Caco-2 (cell line): ENCODE measurements around the gene GPS1. TPM values are rescaled to one million over a fixed set of nuclear protein-coding genes. Genes with fewer than 3 reads are reported as not detected.

Experiments
- BruUV-seq: library from RNA; stranded (reverse); fragments of 400-500 nt; replicated peaks from 2 replicates; lab custom pipeline; 2021; lab: Mats Ljungman, UMichigan
- CTCF ChIA-PET: fragments of 300-600 bp; sonication (Branson Sonifier 250); formaldehyde crosslinking; loops from one replicate; lab custom pipeline; 2022; ENCODE audit warnings: antibody characterized with exemption; lab: Charles Lee
- POLR2A ChIA-PET: fragments of 300-600 bp; sonication (Branson Sonifier 250); formaldehyde crosslinking; loops from one replicate; lab custom pipeline; 2022; ENCODE audit warnings: antibody characterized with exemption; lab: Charles Lee
- DNase-seq, 2 experiments: peaks; one replicate each; pipeline versions ENCODE4 v3.0.0 to v3.0.0-alpha.2; 2020 to 2022
- H3K27me3 ChIP-seq: replicated peaks from 2 replicates; pipeline ENCODE4 v1.6.0; 2011; ENCODE audit warnings: low read length; ENCODE audit not compliant: control insufficient read depth, insufficient read depth
- H3K36me3 ChIP-seq: 2 replicates; pipeline ENCODE4 v1.5.1; 2011; ENCODE audit warnings: low read length; ENCODE audit not compliant: control insufficient read depth, insufficient read depth
- H3K4me1 ChIP-seq: fragments of 250-450 bp; sonication (Bioruptor Pico); 2 replicates; pipeline ENCODE4 v1.5.1; 2020; ENCODE audit warnings: mild to moderate bottlenecking
- H3K4me3 ChIP-seq: 2 replicates; pipeline ENCODE4 v1.5.1; 2011; ENCODE audit warnings: low read depth, mild to moderate bottlenecking, control low read depth, low read length
- H3K9me3 ChIP-seq: fragments of 250-450 bp; sonication (Bioruptor Pico); 2 replicates; pipeline ENCODE4 v1.5.1; 2020; ENCODE audit warnings: mild to moderate bottlenecking, moderate library complexity
- H3K27ac Mint-ChIP-seq: one replicate; pipeline ENCODE4 v1.8.0; 2022; ENCODE audit warnings: mixed read lengths; ENCODE audit not compliant: unreplicated experiment
- H3K27me3 Mint-ChIP-seq: one replicate; pipeline ENCODE4 v1.8.0; 2022; ENCODE audit warnings: mixed read lengths; ENCODE audit not compliant: insufficient read depth, unreplicated experiment
- H3K36me3 Mint-ChIP-seq: one replicate; pipeline ENCODE4 v1.8.0; 2022; ENCODE audit warnings: mild to moderate bottlenecking, mixed read lengths; ENCODE audit not compliant: insufficient read depth, unreplicated experiment
- H3K4me1 Mint-ChIP-seq: one replicate; pipeline ENCODE4 v1.8.0; 2022; ENCODE audit warnings: low read depth, mixed read lengths; ENCODE audit not compliant: unreplicated experiment
- H3K4me3 Mint-ChIP-seq: one replicate; pipeline ENCODE4 v1.8.0; 2022; ENCODE audit warnings: mild to moderate bottlenecking, moderate library complexity, mixed read lengths; ENCODE audit not compliant: unreplicated experiment
- H3K9me3 Mint-ChIP-seq: one replicate; pipeline ENCODE4 v1.8.0; 2022; ENCODE audit warnings: mixed read lengths; ENCODE audit not compliant: unreplicated experiment
- CTCF ChIP-seq, 2 experiments: fragments of 200-600 bp in 1 of 2; IDR thresholded peaks; 1 replicate in 1 of 2; 2 replicates in 1 of 2; pipeline versions ENCODE4 v1.5.1 to v1.8.0; 2011 to 2022; ENCODE audit warnings: antibody characterized with exemption in 1 of 2, control low read depth in 1 of 2, inconsistent platforms in 1 of 2, low read depth in 1 of 2, low read length in 1 of 2, mild to moderate bottlenecking in 1 of 2, moderate library complexity in 1 of 2; ENCODE audit not compliant: insufficient read depth in 1 of 2, severe bottlenecking in 1 of 2, unreplicated experiment in 1 of 2
- intact Hi-C: fragments of 100-400 bp; cut with micrococcal nuclease; formaldehyde crosslinking; loops from one replicate; pipeline ENCODE4 v1.10.0; 2022; ENCODE audit not compliant: unreplicated experiment
- total RNA-seq: library from RNA; stranded (reverse); gene quantifications from 2 replicates; pipeline ENCODE4 v1.2.3, GENCODE V29; 2022

Gene GPS1
- total RNA-seq, 1 experiment from 2014 or later = 195 TPM

- no peak for DNase-seq
- no peak overlapping the region for H3K4me3 ChIP-seq
- no peaks in the 10 kb centered on the region for H3K4me1 Mint-ChIP-seq
- no TSS peak for BruUV-seq
- intact Hi-C loops = no loop called here
- no peaks in the 10 kb centered on the region for H3K9me3 ChIP-seq
- CTCF ChIA-PET = no interaction called here
- TF ChIP-seq CTCF (IDR thresholded peaks at IDR 0.05; ENCODE audit: insufficient read depth in 1 of 2, low read depth in 1 of 2, low read length in 1 of 2, severe bottlenecking in 1 of 2, unreplicated experiment in 1 of 2) = no peak
- no peaks in the 10 kb centered on the region for H3K36me3 ChIP-seq
- peak overlapping the region; percentile 55 for H3K27ac Mint-ChIP-seq
- POLR2A ChIA-PET = no interaction called here
- H3K9me3 Mint-ChIP-seq = no peaks in the 10 kb centered on the region
- no peak overlapping the region for H3K4me3 Mint-ChIP-seq
- H3K36me3 Mint-ChIP-seq = peaks cover 25% of the 10 kb centered on the region
- H3K27me3 Mint-ChIP-seq = no peaks in the 10 kb centered on the region
- 0 out of 2 replicates have a peak, but pooled peaks cover 4% of the 10 kb centered on the region for H3K4me1 ChIP-seq
- no peaks in the 10 kb centered on the region for H3K27me3 ChIP-seq
These were observed 38.4 kb upstream of the GPS1 start for GRCh38 chr17:82013341-82013740.

- Mint-ChIP-seq H3K27ac (no peak overlapping the region), H3K4me1 (no peaks in the 10 kb centered on the region), H3K36me3 (peaks cover 28% of the 10 kb centered on the region), H3K9me3 (no peaks in the 10 kb centered on the region), H3K4me3 (no peak overlapping the region), H3K27me3 (no peaks in the 10 kb centered on the region)
- no peak for TF ChIP-seq CTCF (IDR thresholded peaks at IDR 0.05; ENCODE audit: insufficient read depth in 1 of 2, low read depth in 1 of 2, low read length in 1 of 2, severe bottlenecking in 1 of 2, unreplicated experiment in 1 of 2)
- DNase-seq = no peak
- Histone ChIP-seq H3K27me3 (no peaks in the 10 kb centered on the region), H3K4me3 (no peak overlapping the region), H3K9me3 (no peaks in the 10 kb centered on the region), H3K36me3 (no peaks in the 10 kb centered on the region; the same call in 1 of the 2 replicates), H3K4me1 (0 out of 2 replicates have a peak, but pooled peaks cover 4% of the 10 kb centered on the region)
- intact Hi-C loops = no loop called here
- BruUV-seq = no TSS peak
- POLR2A ChIA-PET = no interaction called here
- CTCF ChIA-PET = no interaction called here
These were observed 37.9 kb upstream of the GPS1 start for GRCh38 chr17:82013772-82014321.

GRCh38 chr17:82014432-82014831, 37.3 kb upstream of the GPS1 start:
- TF ChIP-seq CTCF (IDR thresholded peaks at IDR 0.05; ENCODE audit: insufficient read depth in 1 of 2, low read depth in 1 of 2, low read length in 1 of 2, severe bottlenecking in 1 of 2, unreplicated experiment in 1 of 2) = no peak
- H3K4me1 ChIP-seq = 0 out of 2 replicates have a peak, but pooled peaks cover 4% of the 10 kb centered on the region
- Mint-ChIP-seq H3K36me3 (peaks cover 31% of the 10 kb centered on the region), H3K9me3 (no peaks in the 10 kb centered on the region), H3K27me3 (no peaks in the 10 kb centered on the region), H3K4me3 (no peak overlapping the region), H3K4me1 (no peaks in the 10 kb centered on the region), H3K27ac (no peak overlapping the region)
- ChIA-PET CTCF (no interaction called here), POLR2A (no interaction called here)
- H3K9me3 ChIP-seq = no peaks in the 10 kb centered on the region
- BruUV-seq = no TSS peak
- DNase-seq = no peak
- H3K4me3 ChIP-seq = no peak overlapping the region
- intact Hi-C loops = no loop called here
- H3K36me3 ChIP-seq = no peaks in the 10 kb centered on the region; the same call in 1 of the 2 replicates
- no peaks in the 10 kb centered on the region for H3K27me3 ChIP-seq
